ENCODE measurements around the gene CNTLN. TPM values are rescaled to one million over a fixed set of nuclear protein-coding genes. Genes with fewer than 3 reads are reported as not detected.
"Not testable (repeated sequence)": the region's sequence is repeated elsewhere in the genome, so short reads cannot be mapped to it uniquely, and the experiment has no call there.

CNTLN gene
- total RNA-seq, 1 experiment from 2014 or later: 4.2 TPM

GRCh38 chr9:17339156-17339555, 204.3 kb downstream of the CNTLN start:
- Histone ChIP-seq H3K4me3 (no peak overlapping the region), H3K9me3 (no peaks in the 10 kb centered on the region), H3K36me3 (no peaks in the 10 kb centered on the region), H3K27me3 (no peaks in the 10 kb centered on the region)
- DNase-seq: no peak

GRCh38 chr9:17342696-17343095, 207.9 kb downstream of the CNTLN start:
- Histone ChIP-seq H3K9me3 (no peaks in the 10 kb centered on the region), H3K4me3 (no peak overlapping the region), H3K36me3 (no peaks in the 10 kb centered on the region), H3K27me3 (no peaks in the 10 kb centered on the region)
- DNase-seq: no peak

- H3K36me3 ChIP-seq: no peaks in the 10 kb centered on the region
- no peaks in the 10 kb centered on the region for H3K27me3 ChIP-seq
- H3K4me3 ChIP-seq: no peak overlapping the region
- peak; percentile 4 for DNase-seq
- no peaks in the 10 kb centered on the region for H3K9me3 ChIP-seq
Measured at GRCh38 chr9:17349831-17350230, 215.0 kb downstream of the CNTLN start.

- not testable (repeated sequence) for H3K4me3 ChIP-seq, H3K27me3 ChIP-seq, H3K9me3 ChIP-seq, H3K36me3 ChIP-seq, DNase-seq
Measured at GRCh38 chr9:17354006-17354405, 219.2 kb downstream of the CNTLN start.

GRCh38 chr9:17361378-17361777, 226.5 kb downstream of the CNTLN start:
- no peak for DNase-seq
- Histone ChIP-seq H3K36me3 (no peaks in the 10 kb centered on the region), H3K27me3 (no peaks in the 10 kb centered on the region)

GRCh38 chr9:17367035-17367434, 232.2 kb downstream of the CNTLN start:
- Histone ChIP-seq H3K36me3 (no peaks in the 10 kb centered on the region), H3K27me3 (no peaks in the 10 kb centered on the region), H3K9me3 (no peaks in the 10 kb centered on the region), H3K4me3 (no peak overlapping the region)
- DNase-seq: no peak

More at GRCh38 chr9:17361378-17361777, 226.5 kb downstream of the CNTLN start:
- H3K9me3 ChIP-seq: no peaks in the 10 kb centered on the region
- H3K4me3 ChIP-seq: no peak overlapping the region

- no peaks in the 10 kb centered on the region for H3K9me3 ChIP-seq
Measured at GRCh38 chr9:17380126-17380861, 245.5 kb downstream of the CNTLN start.

GRCh38 chr9:17387565-17387964, 252.7 kb downstream of the CNTLN start:
- no peak overlapping the region for H3K4me3 ChIP-seq
- no peak for DNase-seq
- H3K9me3 ChIP-seq: no peaks in the 10 kb centered on the region
- H3K27me3 ChIP-seq: no peaks in the 10 kb centered on the region
- H3K36me3 ChIP-seq: no peaks in the 10 kb centered on the region

More at GRCh38 chr9:17380126-17380861, 245.5 kb downstream of the CNTLN start:
- no peaks in the 10 kb centered on the region for H3K36me3 ChIP-seq
- H3K4me3 ChIP-seq: no peak overlapping the region
- no peak for DNase-seq
- no peaks in the 10 kb centered on the region for H3K27me3 ChIP-seq

GRCh38 chr9:17389026-17389425, 254.2 kb downstream of the CNTLN start:
- no peak for DNase-seq

GRCh38 chr9:17394881-17395510, 260.2 kb downstream of the CNTLN start:
- no peaks in the 10 kb centered on the region for H3K9me3 ChIP-seq
- H3K27me3 ChIP-seq: no peaks in the 10 kb centered on the region
- DNase-seq: no peak
- H3K36me3 ChIP-seq: no peaks in the 10 kb centered on the region
- H3K4me3 ChIP-seq: no peak overlapping the region

More at GRCh38 chr9:17389026-17389425, 254.2 kb downstream of the CNTLN start:
- no peak overlapping the region for H3K4me3 ChIP-seq
- no peaks in the 10 kb centered on the region for H3K9me3 ChIP-seq
- no peaks in the 10 kb centered on the region for H3K27me3 ChIP-seq
- no peaks in the 10 kb centered on the region for H3K36me3 ChIP-seq

GRCh38 chr9:17397166-17397728, 262.4 kb downstream of the CNTLN start:
- not testable (repeated sequence) for H3K4me3 ChIP-seq, DNase-seq, H3K27me3 ChIP-seq, H3K36me3 ChIP-seq, H3K9me3 ChIP-seq

- no peak for DNase-seq
- H3K4me3 ChIP-seq: no peak overlapping the region
- no peaks in the 10 kb centered on the region for H3K9me3 ChIP-seq
- H3K27me3 ChIP-seq: no peaks in the 10 kb centered on the region
- no peaks in the 10 kb centered on the region for H3K36me3 ChIP-seq
Measured at GRCh38 chr9:17398350-17398749, 263.5 kb downstream of the CNTLN start.

GRCh38 chr9:17401858-17402257, 267.0 kb downstream of the CNTLN start:
- Histone ChIP-seq H3K4me3 (no peak overlapping the region), H3K9me3 (no peaks in the 10 kb centered on the region)
- no peak for DNase-seq

GRCh38 chr9:17402309-17402708, 267.5 kb downstream of the CNTLN start:
- H3K36me3 ChIP-seq: no peaks in the 10 kb centered on the region
- DNase-seq: no peak
- H3K27me3 ChIP-seq: no peaks in the 10 kb centered on the region
- no peaks in the 10 kb centered on the region for H3K9me3 ChIP-seq
- H3K4me3 ChIP-seq: no peak overlapping the region

More at GRCh38 chr9:17401858-17402257, 267.0 kb downstream of the CNTLN start:
- Histone ChIP-seq H3K36me3 (no peaks in the 10 kb centered on the region), H3K27me3 (no peaks in the 10 kb centered on the region)

- Histone ChIP-seq H3K36me3 (no peaks in the 10 kb centered on the region), H3K27me3 (no peaks in the 10 kb centered on the region), H3K9me3 (no peaks in the 10 kb centered on the region), H3K4me3 (no peak overlapping the region)
- DNase-seq: no peak
Measured at GRCh38 chr9:17403539-17403938, 268.7 kb downstream of the CNTLN start.

GRCh38 chr9:17414986-17415385, 280.1 kb downstream of the CNTLN start:
- Histone ChIP-seq H3K4me3 (no peak overlapping the region), H3K36me3 (no peaks in the 10 kb centered on the region), H3K27me3 (no peaks in the 10 kb centered on the region), H3K9me3 (no peaks in the 10 kb centered on the region)
- DNase-seq: no peak

GRCh38 chr9:17422994-17423680, 288.3 kb downstream of the CNTLN start:
- Histone ChIP-seq H3K4me3 (no peak overlapping the region), H3K36me3 (no peaks in the 10 kb centered on the region), H3K27me3 (no peaks in the 10 kb centered on the region), H3K9me3 (no peaks in the 10 kb centered on the region)
- peak; percentile 49 for DNase-seq
